Smooth muscle cell (in vitro differentiated cells): ENCODE results near the gene TMEM225B. TPM values are rescaled to one million over a fixed set of nuclear protein-coding genes. Genes with fewer than 3 reads are reported as not detected.

Experiments
- DNase-seq: peaks from one replicate; lab custom pipeline; 2025; ENCODE audit not compliant: unreplicated experiment; lab: John Stamatoyannopoulos, UW
- H2AFZ ChIP-seq: fragments of 200-600 bp; sonication (generic); 2 replicates; pipeline ENCODE4 v1.6.0; 2016; ENCODE audit warnings: antibody characterized with exemption, low read depth, mild to moderate bottlenecking
- H3F3A ChIP-seq: fragments of 200-600 bp; sonication (generic); 2 replicates; pipeline ENCODE4 v1.6.0; 2017; ENCODE audit warnings: antibody characterized with exemption, low read depth
- H3K27ac ChIP-seq: fragments of 200-600 bp; sonication (generic); 2 replicates; pipeline ENCODE4 v1.5.1; 2016; ENCODE audit warnings: low read depth, mild to moderate bottlenecking
- H3K27me3 ChIP-seq: fragments of 200-600 bp; sonication (generic); 2 replicates; pipeline ENCODE4 v1.6.1; 2016; ENCODE audit warnings: low read depth, mild to moderate bottlenecking
- H3K36me3 ChIP-seq: fragments of 200-600 bp; sonication (generic); 2 replicates; pipeline ENCODE4 v1.5.1; 2016; ENCODE audit warnings: low read depth
- H3K4me1 ChIP-seq: fragments of 200-600 bp; sonication (generic); 2 replicates; pipeline ENCODE4 v1.5.1; 2016; ENCODE audit warnings: low read depth
- H3K4me2 ChIP-seq: fragments of 200-600 bp; sonication (generic); 2 replicates; pipeline ENCODE4 v1.6.0; 2016; ENCODE audit warnings: mild to moderate bottlenecking
- H3K4me3 ChIP-seq: fragments of 200-600 bp; sonication (generic); 2 replicates; pipeline ENCODE4 v1.5.1; 2016; ENCODE audit warnings: mild to moderate bottlenecking
- H3K79me2 ChIP-seq: fragments of 200-600 bp; sonication (generic); 2 replicates; pipeline ENCODE4 v1.6.0; 2016; ENCODE audit warnings: low read depth, mild to moderate bottlenecking
- H3K9ac ChIP-seq: fragments of 200-600 bp; sonication (generic); 2 replicates; pipeline ENCODE4 v1.6.0; 2016; ENCODE audit warnings: low read depth
- H3K9me3 ChIP-seq: fragments of 200-600 bp; sonication (generic); replicated peaks from 2 replicates; pipeline ENCODE4 v1.5.1; 2016; ENCODE audit warnings: low read depth
- H4K20me1 ChIP-seq: fragments of 200-600 bp; sonication (generic); 2 replicates; pipeline ENCODE4 v1.6.0; 2016; ENCODE audit warnings: low read depth
- whole genome bisulfite sequencing: methylation state at CpG from one replicate; pipeline ENCODE4 v1.1.7; 2016; ENCODE audit warnings: low lambda C conversion rate; 5-methylcytosine and 5-hydroxymethylcytosine counted together
- polyA plus RNA-seq: library from polyadenylated mRNA; unstranded; fragments of >200 nt; fragmentation: Nextera tagmentation; extraction: Ambion mirVana; gene quantifications from 2 replicates; pipeline ENCODE4 v1.2.1, GENCODE V29; 2016
- total RNA-seq: library from RNA; depleted of rRNA; stranded (reverse); fragments of >200 nt; gene quantifications from 2 replicates; pipeline ENCODE4 v1.2.3, GENCODE V29; 2014
- TF ChIP-seq, protein P1 (sequence below): fragments of 200-600 bp; sonication (generic); IDR thresholded peaks from 2 replicates; pipeline ENCODE4 v1.5.1; 2017; ENCODE audit warnings: borderline replicate concordance, mild to moderate bottlenecking, antibody characterized with exemption; ENCODE audit not compliant: insufficient read depth, poor library complexity, severe bottlenecking

TMEM225B gene
- total and polyA plus RNA-seq, 2 experiments from 2014 or later: 4.7 to 5.4 TPM

DNA sequence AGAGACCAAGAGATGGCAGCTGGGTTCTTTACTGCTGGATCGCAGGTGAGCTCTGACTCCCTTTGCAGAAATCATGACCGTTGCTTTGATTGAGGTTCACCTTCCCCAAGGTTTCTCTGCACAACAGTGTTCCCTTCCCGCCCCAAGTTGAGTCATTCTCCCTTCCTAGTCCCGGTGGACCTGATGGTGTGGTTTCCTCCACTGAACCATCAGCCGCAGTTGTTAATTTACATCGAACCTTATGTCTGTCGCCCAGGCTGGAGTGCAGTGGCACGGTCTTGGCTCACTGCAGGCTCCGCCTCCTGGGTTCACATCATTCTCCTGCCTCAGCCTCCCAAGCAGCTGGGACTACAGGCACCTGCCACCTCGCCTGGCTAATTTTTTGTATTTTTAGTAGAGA, 24.5 kb downstream of the TMEM225B start:
- Histone ChIP-seq H3K27me3 (no peaks in the 10 kb centered on the region), H3F3A (no peaks in the 10 kb centered on the region), H2AFZ (no peak overlapping the region), H3K36me3 (peaks cover 9% of the 10 kb centered on the region), H3K4me1 (peaks cover 6% of the 10 kb centered on the region), H3K79me2 (peaks cover 11% of the 10 kb centered on the region), H3K27ac (no peak overlapping the region), H3K4me3 (no peak overlapping the region), H3K4me2 (no peak overlapping the region), H3K9me3 (no peaks in the 10 kb centered on the region), H3K9ac (no peak overlapping the region), H4K20me1 (peaks cover 21% of the 10 kb centered on the region)
- TF ChIP-seq, protein P1, sequence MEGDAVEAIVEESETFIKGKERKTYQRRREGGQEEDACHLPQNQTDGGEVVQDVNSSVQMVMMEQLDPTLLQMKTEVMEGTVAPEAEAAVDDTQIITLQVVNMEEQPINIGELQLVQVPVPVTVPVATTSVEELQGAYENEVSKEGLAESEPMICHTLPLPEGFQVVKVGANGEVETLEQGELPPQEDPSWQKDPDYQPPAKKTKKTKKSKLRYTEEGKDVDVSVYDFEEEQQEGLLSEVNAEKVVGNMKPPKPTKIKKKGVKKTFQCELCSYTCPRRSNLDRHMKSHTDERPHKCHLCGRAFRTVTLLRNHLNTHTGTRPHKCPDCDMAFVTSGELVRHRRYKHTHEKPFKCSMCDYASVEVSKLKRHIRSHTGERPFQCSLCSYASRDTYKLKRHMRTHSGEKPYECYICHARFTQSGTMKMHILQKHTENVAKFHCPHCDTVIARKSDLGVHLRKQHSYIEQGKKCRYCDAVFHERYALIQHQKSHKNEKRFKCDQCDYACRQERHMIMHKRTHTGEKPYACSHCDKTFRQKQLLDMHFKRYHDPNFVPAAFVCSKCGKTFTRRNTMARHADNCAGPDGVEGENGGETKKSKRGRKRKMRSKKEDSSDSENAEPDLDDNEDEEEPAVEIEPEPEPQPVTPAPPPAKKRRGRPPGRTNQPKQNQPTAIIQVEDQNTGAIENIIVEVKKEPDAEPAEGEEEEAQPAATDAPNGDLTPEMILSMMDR: no peak
- 93% methylated on average over 10 of the region's 10 CpGs for WGBS
- DNase-seq: no peak

DNA sequence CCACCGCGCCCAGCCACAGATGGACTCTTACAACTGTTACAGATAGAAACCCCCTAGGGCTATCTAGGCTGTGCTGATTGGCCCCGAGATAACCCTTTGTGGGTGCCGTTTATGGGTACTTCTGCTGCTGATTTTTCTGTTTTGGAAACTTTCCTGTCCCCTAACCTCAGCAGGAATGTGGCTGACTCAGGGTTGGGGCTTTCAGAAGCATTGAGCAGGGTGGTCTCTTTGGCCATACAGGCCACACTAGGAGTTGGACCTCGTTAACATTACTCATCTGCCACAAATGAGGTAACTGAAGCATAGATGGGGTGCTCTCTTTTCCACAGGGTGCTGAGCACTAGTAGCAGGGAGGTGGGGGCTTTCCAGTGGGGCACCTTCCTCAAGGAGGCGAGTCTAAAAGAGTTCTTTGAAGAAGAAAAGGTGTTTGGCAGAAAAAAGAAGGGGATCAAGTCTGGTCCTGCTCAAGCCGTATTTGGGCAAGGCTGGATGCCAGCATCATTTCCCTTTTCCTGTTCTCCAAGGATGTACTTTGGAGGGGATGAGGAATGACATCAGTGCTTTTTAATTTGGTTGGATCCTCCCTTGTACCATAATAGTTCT, 25.1 kb downstream of the TMEM225B start:
- Histone ChIP-seq H3K27me3 (no peaks in the 10 kb centered on the region), H3K36me3 (peaks cover 9% of the 10 kb centered on the region)
- DNase-seq: no peak

GRCh38 chr7:99623702-99624447, 25.8 kb downstream of the TMEM225B start:
- H4K20me1 ChIP-seq: peaks cover 22% of the 10 kb centered on the region
- WGBS: 97% methylated on average over 9 of the region's 9 CpGs
- H3K4me1 ChIP-seq: no peaks in the 10 kb centered on the region
- no peak overlapping the region for H2AFZ ChIP-seq
- H3K27ac ChIP-seq: no peak overlapping the region
- no peak for DNase-seq
- no peak overlapping the region for H3K9ac ChIP-seq
- peaks cover 4% of the 10 kb centered on the region for H3K79me2 ChIP-seq
- H3F3A ChIP-seq: no peaks in the 10 kb centered on the region
- TF ChIP-seq, protein P1: no peak
- H3K4me2 ChIP-seq: no peak overlapping the region
- peaks cover 9% of the 10 kb centered on the region for H3K36me3 ChIP-seq
- no peaks in the 10 kb centered on the region for H3K27me3 ChIP-seq
- H3K4me3 ChIP-seq: no peak overlapping the region
- H3K9me3 ChIP-seq: no peaks in the 10 kb centered on the region

More for the DNA sequence above, 25.1 kb downstream of the TMEM225B start:
- WGBS: 88% methylated on average over 7 of the region's 7 CpGs
- Histone ChIP-seq H4K20me1 (peaks cover 22% of the 10 kb centered on the region), H3F3A (no peaks in the 10 kb centered on the region), H3K4me2 (no peak overlapping the region), H3K79me2 (peaks cover 5% of the 10 kb centered on the region), H3K27ac (no peak overlapping the region), H2AFZ (no peak overlapping the region), H3K9ac (no peak overlapping the region), H3K9me3 (no peaks in the 10 kb centered on the region), H3K4me1 (peaks cover under 1% of the 10 kb centered on the region), H3K4me3 (no peak overlapping the region)
- TF ChIP-seq, protein P1: no peak
